ENCODE measurements around the gene PLCL1. TPM values are rescaled to one million over a fixed set of nuclear protein-coding genes. Genes with fewer than 3 reads are reported as not detected.
A peak's percentile ranks its signal among the peaks of the same experiment; 100 is the strongest.

Gene PLCL1
- total and polyA plus RNA-seq, 7 donors: 4.3 to 25.4 (median 12.6) TPM

DNA sequence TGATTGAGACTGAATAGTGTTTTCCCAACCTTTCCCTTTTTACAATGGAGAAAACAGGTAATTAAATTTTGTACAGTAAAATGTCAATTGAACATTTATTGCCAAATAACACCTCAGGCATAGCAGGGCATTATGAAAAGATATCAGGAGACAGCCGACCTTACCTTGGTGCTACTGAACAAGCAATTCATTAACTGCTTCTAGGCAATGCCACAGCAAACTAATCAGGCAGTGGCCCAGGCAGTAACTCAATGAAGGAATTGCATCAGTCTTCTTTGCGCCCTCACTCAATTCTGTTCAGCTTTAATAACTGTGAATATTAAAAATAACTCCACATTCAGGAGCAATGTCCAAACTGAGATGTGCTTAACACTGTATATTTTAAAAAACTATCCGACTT lies 6.1 kb downstream of the PLCL1 start:
- H3K4me1 ChIP-seq: peaks cover 29% of the 10 kb centered on the region
- no peak for ATAC-seq

GRCh38 chr2:197813093-197813787 lies 8.8 kb downstream of the PLCL1 start:
- TF ChIP-seq, protein P1, sequence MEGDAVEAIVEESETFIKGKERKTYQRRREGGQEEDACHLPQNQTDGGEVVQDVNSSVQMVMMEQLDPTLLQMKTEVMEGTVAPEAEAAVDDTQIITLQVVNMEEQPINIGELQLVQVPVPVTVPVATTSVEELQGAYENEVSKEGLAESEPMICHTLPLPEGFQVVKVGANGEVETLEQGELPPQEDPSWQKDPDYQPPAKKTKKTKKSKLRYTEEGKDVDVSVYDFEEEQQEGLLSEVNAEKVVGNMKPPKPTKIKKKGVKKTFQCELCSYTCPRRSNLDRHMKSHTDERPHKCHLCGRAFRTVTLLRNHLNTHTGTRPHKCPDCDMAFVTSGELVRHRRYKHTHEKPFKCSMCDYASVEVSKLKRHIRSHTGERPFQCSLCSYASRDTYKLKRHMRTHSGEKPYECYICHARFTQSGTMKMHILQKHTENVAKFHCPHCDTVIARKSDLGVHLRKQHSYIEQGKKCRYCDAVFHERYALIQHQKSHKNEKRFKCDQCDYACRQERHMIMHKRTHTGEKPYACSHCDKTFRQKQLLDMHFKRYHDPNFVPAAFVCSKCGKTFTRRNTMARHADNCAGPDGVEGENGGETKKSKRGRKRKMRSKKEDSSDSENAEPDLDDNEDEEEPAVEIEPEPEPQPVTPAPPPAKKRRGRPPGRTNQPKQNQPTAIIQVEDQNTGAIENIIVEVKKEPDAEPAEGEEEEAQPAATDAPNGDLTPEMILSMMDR (IDR thresholded peaks at IDR 0.05): peak; percentile 44
- H3K27me3 ChIP-seq (ENCODE audit: insufficient read depth in 3 of 3, low read length in 2 of 3): no peaks in the 10 kb centered on the region
- DNase-seq: no peak
- peak; percentile 60 to 91 (median 86) for ATAC-seq
- H3K4me1 ChIP-seq: peaks cover 10% of the 10 kb centered on the region
- no peaks in the 10 kb centered on the region for H3K36me3 ChIP-seq (ENCODE audit: insufficient read depth in 1 of 2, low read depth in 1 of 2)
- no peak overlapping the region for H3K4me3 ChIP-seq
- WGBS, 3 donors: 55 to 70% (median 65%) methylated on average over 3 of the region's 3 CpGs
- no peak overlapping the region for H3K27ac ChIP-seq
- intact Hi-C loops (cut with DNase I): no loop called here
- H3K9me3 ChIP-seq: no peaks in the 10 kb centered on the region

More for the DNA sequence above, 6.1 kb downstream of the PLCL1 start:
- 47 to 66% (median 55%) methylated on average over 3 of the region's 3 CpGs for WGBS, 3 donors
- H3K9me3 ChIP-seq: no peaks in the 10 kb centered on the region
- no peaks in the 10 kb centered on the region for H3K36me3 ChIP-seq (ENCODE audit: insufficient read depth in 1 of 2, low read depth in 1 of 2)
- no peak overlapping the region for H3K4me3 ChIP-seq
- no peaks in the 10 kb centered on the region for H3K27me3 ChIP-seq (ENCODE audit: insufficient read depth in 3 of 3, low read length in 2 of 3)
- DNase-seq: no peak
- intact Hi-C loops (cut with DNase I): no loop called here
- TF ChIP-seq, protein P1 (IDR thresholded peaks at IDR 0.05): no peak
- no peak overlapping the region for H3K27ac ChIP-seq

GRCh38 chr2:197814526-197814925 lies 10.1 kb downstream of the PLCL1 start:
- WGBS, 3 donors: 78 to 81% (median 80%) methylated on average over 2 of the region's 2 CpGs
- DNase-seq: no peak
- TF ChIP-seq, protein P1 (IDR thresholded peaks at IDR 0.05): no peak
- no peaks in the 10 kb centered on the region for H3K9me3 ChIP-seq
- no peak for ATAC-seq
- H3K4me1 ChIP-seq: peaks cover 3% of the 10 kb centered on the region
- peaks cover 0 to 2% of the 10 kb centered on the region in 2 donors for H3K36me3 ChIP-seq (ENCODE audit: insufficient read depth in 1 of 2, low read depth in 1 of 2)
- H3K27me3 ChIP-seq (ENCODE audit: insufficient read depth in 3 of 3, low read length in 2 of 3): no peaks in the 10 kb centered on the region
- no peak overlapping the region for H3K27ac ChIP-seq
- no peak overlapping the region for H3K4me3 ChIP-seq
- intact Hi-C loops (cut with DNase I): no loop called here

- DNase-seq (no peak), ATAC-seq (no peak)
- Histone ChIP-seq H3K4me3 (no peak overlapping the region), H3K36me3 (ENCODE audit: insufficient read depth in 1 of 2, low read depth in 1 of 2) (peaks cover 0 to 2% of the 10 kb centered on the region in 2 donors), H3K27me3 (ENCODE audit: insufficient read depth in 3 of 3, low read length in 2 of 3) (no peaks in the 10 kb centered on the region), H3K9me3 (no peaks in the 10 kb centered on the region), H3K4me1 (peaks cover 4% of the 10 kb centered on the region), H3K27ac (no peak overlapping the region)
- WGBS, 3 donors: 86 to 91% (median 88%) methylated on average over 2 of the region's 2 CpGs
- TF ChIP-seq, protein P1 (IDR thresholded peaks at IDR 0.05): no peak
- intact Hi-C loops (cut with DNase I): loop anchor here in 1 of 2 donors (2.0 kb wide), 1 partner anchor 17 kb away; no protein-coding TSS in a partner anchor
These were observed 17.3 kb downstream of the PLCL1 start for GRCh38 chr2:197821550-197822289.
